Measurements from ENCODE around the gene CRHR2. TPM values are rescaled to one million over a fixed set of nuclear protein-coding genes. Genes with fewer than 3 reads are reported as not detected.

CRHR2 gene
- total RNA-seq, 2 donors from 2014 or later: 0.17 TPM; not detected in 1

DNA sequence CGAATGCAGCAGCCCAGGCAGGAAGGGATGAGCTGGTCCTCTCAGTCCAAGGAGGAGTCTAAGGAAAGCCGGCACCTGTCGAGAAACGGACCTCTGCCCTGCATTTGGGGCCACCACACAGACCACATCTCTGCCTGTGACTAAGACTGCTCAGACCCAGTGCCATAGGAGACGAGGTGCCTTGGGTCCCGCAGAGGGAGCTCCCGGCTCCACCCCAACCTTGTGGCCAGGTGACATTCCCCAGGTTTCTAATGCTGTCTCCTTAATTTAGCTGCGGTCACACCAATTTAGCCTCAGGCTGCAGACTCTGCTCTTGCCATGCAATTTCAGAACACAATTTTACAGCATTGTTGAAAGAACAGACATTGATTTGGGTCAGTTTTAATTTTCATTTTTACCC lies 22.8 kb upstream of the CRHR2 start:
- DNase-seq (ENCODE audit: low spot score): no peak
- H3K36me3 ChIP-seq: no peaks in the 10 kb centered on the region
- no peaks in the 10 kb centered on the region for H3K9me3 ChIP-seq
- H3K4me3 ChIP-seq: no peak overlapping the region
- H3K27me3 ChIP-seq (replicated peaks; ENCODE audit: insufficient read depth): peaks cover under 1% of the 10 kb centered on the region
- H3K27ac ChIP-seq: no peak overlapping the region
- 69% methylated on average over 8 of the region's 8 CpGs for WGBS
- intact Hi-C loops (cut with DNase I): no loop called here
- TF ChIP-seq POLR2AphosphoS5 (IDR thresholded peaks at IDR 0.05) (no peak), CTCF (IDR thresholded peaks at IDR 0.05) (no peak), POLR2A (IDR thresholded peaks at IDR 0.05) (no peak)
- no peaks in the 10 kb centered on the region for H3K4me1 ChIP-seq (replicated peaks)

DNA sequence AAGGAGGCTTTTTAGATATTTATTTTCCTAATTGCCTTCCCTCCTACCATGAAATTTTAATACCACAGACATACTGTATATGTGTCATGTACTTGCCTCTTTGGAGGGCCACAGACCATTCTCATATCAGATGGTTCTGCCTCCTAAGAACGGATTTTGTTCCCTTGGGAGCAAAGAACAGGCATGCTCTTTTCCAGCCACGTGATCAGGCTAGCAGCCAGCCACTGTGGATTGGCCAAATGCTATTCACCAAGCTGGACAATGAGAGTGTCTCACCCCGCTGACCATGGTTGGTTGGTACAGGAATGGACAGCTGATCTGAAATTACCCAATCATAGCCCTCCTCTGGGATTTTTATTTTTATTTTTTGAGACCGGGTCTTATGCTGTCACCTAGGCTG lies 21.5 kb upstream of the CRHR2 start:
- peaks cover 5% of the 10 kb centered on the region for H3K27me3 ChIP-seq (replicated peaks; ENCODE audit: insufficient read depth)
- H3K4me3 ChIP-seq: no peak overlapping the region
- no peaks in the 10 kb centered on the region for H3K36me3 ChIP-seq
- H3K27ac ChIP-seq: no peak overlapping the region
- H3K4me1 ChIP-seq (replicated peaks): no peaks in the 10 kb centered on the region
- H3K9me3 ChIP-seq: no peaks in the 10 kb centered on the region
- intact Hi-C loops (cut with DNase I): no loop called here
- DNase-seq (ENCODE audit: low spot score): no peak
- WGBS: 82% methylated on average over 4 of the region's 4 CpGs
- TF ChIP-seq POLR2A (IDR thresholded peaks at IDR 0.05) (no peak), POLR2AphosphoS5 (IDR thresholded peaks at IDR 0.05) (no peak), CTCF (IDR thresholded peaks at IDR 0.05) (no peak)

DNA sequence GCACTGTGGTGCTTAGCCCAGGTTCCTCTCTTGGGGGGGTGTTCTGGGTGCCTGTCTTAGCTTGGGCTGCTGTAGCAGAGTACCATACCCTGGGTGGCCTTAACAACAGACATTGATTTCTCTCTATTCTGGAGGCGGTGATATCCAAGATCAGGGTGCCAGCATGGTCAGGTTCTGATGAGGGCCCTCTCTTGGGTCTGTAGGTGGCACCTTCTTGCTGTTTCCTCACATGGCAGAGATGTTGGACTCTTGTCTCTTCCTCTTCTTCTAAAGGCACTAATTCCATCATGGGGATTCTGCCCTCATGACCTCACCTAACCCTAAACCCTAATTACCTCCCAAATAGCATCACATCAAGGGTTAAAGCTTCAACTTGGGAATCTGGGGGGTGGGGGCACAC lies 19.9 kb upstream of the CRHR2 start:
- DNase-seq (ENCODE audit: low spot score): no peak
- TF ChIP-seq CTCF (IDR thresholded peaks at IDR 0.05) (no peak), POLR2AphosphoS5 (IDR thresholded peaks at IDR 0.05) (no peak), POLR2A (IDR thresholded peaks at IDR 0.05) (no peak)
- no peaks in the 10 kb centered on the region for H3K4me1 ChIP-seq (replicated peaks)
- no peaks in the 10 kb centered on the region for H3K36me3 ChIP-seq
- no peaks in the 10 kb centered on the region for H3K9me3 ChIP-seq
- H3K4me3 ChIP-seq: no peak overlapping the region
- no peak overlapping the region for H3K27ac ChIP-seq
- intact Hi-C loops (cut with DNase I): no loop called here
- 86% methylated on average over 1 of the region's 1 CpG for WGBS
- peaks cover 5% of the 10 kb centered on the region for H3K27me3 ChIP-seq (replicated peaks; ENCODE audit: insufficient read depth)

DNA sequence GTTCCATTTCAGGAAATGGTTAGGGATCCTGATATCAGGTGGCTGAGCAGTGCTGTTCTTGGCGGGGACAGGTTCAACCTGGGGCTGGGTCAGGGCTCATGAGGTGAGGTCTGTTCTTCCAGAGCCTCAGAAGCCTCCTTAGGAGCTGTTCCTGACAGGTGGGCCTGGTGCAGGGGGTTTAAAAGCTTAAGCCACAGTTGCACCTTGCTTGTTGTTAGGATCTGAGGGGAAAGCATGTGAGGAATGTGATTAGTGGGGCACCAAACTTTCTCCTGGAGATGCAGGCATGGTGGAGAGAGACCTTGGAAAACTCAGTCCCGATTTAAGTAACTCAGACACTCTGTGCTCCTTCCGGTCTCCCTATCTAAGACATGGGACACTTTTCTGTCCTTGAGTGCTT lies 18.7 kb upstream of the CRHR2 start:
- H3K4me1 ChIP-seq (replicated peaks): no peaks in the 10 kb centered on the region
- no peak for DNase-seq (ENCODE audit: low spot score)
- no peak overlapping the region for H3K4me3 ChIP-seq
- intact Hi-C loops (cut with DNase I): no loop called here
- no peak overlapping the region for H3K27ac ChIP-seq
- 69% methylated on average over 3 of the region's 3 CpGs for WGBS
- no peaks in the 10 kb centered on the region for H3K36me3 ChIP-seq
- no peaks in the 10 kb centered on the region for H3K9me3 ChIP-seq
- H3K27me3 ChIP-seq (replicated peaks; ENCODE audit: insufficient read depth): peaks cover 5% of the 10 kb centered on the region
- TF ChIP-seq CTCF (IDR thresholded peaks at IDR 0.05): no peak
- TF ChIP-seq POLR2A (IDR thresholded peaks at IDR 0.05): no peak
- no peak for TF ChIP-seq POLR2AphosphoS5 (IDR thresholded peaks at IDR 0.05)

- Histone ChIP-seq H3K4me3 (no peak overlapping the region), H3K27ac (no peak overlapping the region), H3K9me3 (no peaks in the 10 kb centered on the region), H3K4me1 (replicated peaks) (no peaks in the 10 kb centered on the region), H3K36me3 (no peaks in the 10 kb centered on the region), H3K27me3 (replicated peaks; ENCODE audit: insufficient read depth) (peaks cover 5% of the 10 kb centered on the region)
- TF ChIP-seq CTCF (IDR thresholded peaks at IDR 0.05): no peak
- TF ChIP-seq POLR2AphosphoS5 (IDR thresholded peaks at IDR 0.05): no peak
- TF ChIP-seq POLR2A (IDR thresholded peaks at IDR 0.05): no peak
- intact Hi-C loops (cut with DNase I): no loop called here
- no peak for DNase-seq (ENCODE audit: low spot score)
- WGBS: 63% methylated on average over 17 of the region's 17 CpGs
Observed at GRCh38 chr7:30699706-30700495, 17.6 kb upstream of the CRHR2 start.
